T-helper 1 cell treated with Interleukin-12 subunit alpha and Interleukin-12 subunit beta and Interleukin-4 antibody, amounts not matched to agents 30 ng/mL and 1 ng/mL, for 36 hours (primary cell): ENCODE measurements around the gene EDNRA. TPM values are rescaled to one million over a fixed set of nuclear protein-coding genes. Genes with fewer than 3 reads are reported as not detected.

ENCODE experiments used
- intact Hi-C: fragments of 100-400 bp; cut with micrococcal nuclease; formaldehyde crosslinking; loops from one replicate; pipeline ENCODE4 v1.15.1; 2024
- total RNA-seq: library from RNA; stranded (reverse); gene quantifications from 2 replicates; pipeline ENCODE4 v1.2.3, GENCODE V29; 2022

Gene EDNRA
- total RNA-seq, 1 donor from 2014 or later: not detected

GRCh38 chr4:147538711-147539110 lies 57.8 kb downstream of the EDNRA start:
- intact Hi-C loops: no loop called here

- intact Hi-C loops: no loop called here
Observed at GRCh38 chr4:147539959-147540358, 59.1 kb downstream of the EDNRA start.

GRCh38 chr4:147542229-147542990 lies 61.5 kb downstream of the EDNRA start:
- intact Hi-C loops: no loop called here

- intact Hi-C loops: no loop called here
Observed at GRCh38 chr4:147543034-147543433, 62.1 kb downstream of the EDNRA start.

- intact Hi-C loops: no loop called here
Observed at GRCh38 chr4:147546349-147546748, 65.5 kb downstream of the EDNRA start.

- intact Hi-C loops: no loop called here
Observed at GRCh38 chr4:147547314-147548056, 66.6 kb downstream of the EDNRA start.

- intact Hi-C loops: no loop called here
Observed at GRCh38 chr4:147548256-147548655, 67.4 kb downstream of the EDNRA start.

- intact Hi-C loops: no loop called here
Observed at GRCh38 chr4:147550626-147551246, 69.8 kb downstream of the EDNRA start.

- intact Hi-C loops: no loop called here
Observed at GRCh38 chr4:147560625-147561024, 79.7 kb downstream of the EDNRA start.

- intact Hi-C loops: no loop called here
Observed at GRCh38 chr4:147566762-147567161, 85.9 kb downstream of the EDNRA start.

GRCh38 chr4:147567276-147567675 lies 86.4 kb downstream of the EDNRA start:
- intact Hi-C loops: no loop called here

GRCh38 chr4:147570616-147571015 lies 89.7 kb downstream of the EDNRA start:
- intact Hi-C loops: no loop called here

- intact Hi-C loops: no loop called here
Observed at GRCh38 chr4:147571036-147571770, 90.3 kb downstream of the EDNRA start.

- intact Hi-C loops: no loop called here
Observed at GRCh38 chr4:147576084-147576483, 95.2 kb downstream of the EDNRA start.

GRCh38 chr4:147578051-147578476 lies 97.2 kb downstream of the EDNRA start:
- intact Hi-C loops: no loop called here

- intact Hi-C loops: no loop called here
Observed at GRCh38 chr4:147578593-147578992, 97.7 kb downstream of the EDNRA start.

GRCh38 chr4:147580396-147580795 lies 99.5 kb downstream of the EDNRA start:
- intact Hi-C loops: no loop called here

- intact Hi-C loops: no loop called here
Observed at GRCh38 chr4:147581606-147582350, 100.9 kb downstream of the EDNRA start.

- intact Hi-C loops: no loop called here
Observed at GRCh38 chr4:147582386-147583060, 101.6 kb downstream of the EDNRA start.

GRCh38 chr4:147583876-147584275 lies 103.0 kb downstream of the EDNRA start:
- intact Hi-C loops: no loop called here
